Activated CD8-positive, alpha-beta memory T cell treated with anti-CD3 and anti-CD28 coated beads, Interleukin-2, amount 50 U/mL, for 1 hour (primary cell): ENCODE measurements around the gene PSMC2.
"Not testable (repeated sequence)": the region's sequence is repeated elsewhere in the genome, so short reads cannot be mapped to it uniquely, and the experiment has no call there.

Experiments used
- DNase-seq: peaks from one replicate; pipeline ENCODE4 v3.0.0-alpha.2; 2020; ENCODE audit errors: extremely low read depth

The PSMC2 gene

DNA sequence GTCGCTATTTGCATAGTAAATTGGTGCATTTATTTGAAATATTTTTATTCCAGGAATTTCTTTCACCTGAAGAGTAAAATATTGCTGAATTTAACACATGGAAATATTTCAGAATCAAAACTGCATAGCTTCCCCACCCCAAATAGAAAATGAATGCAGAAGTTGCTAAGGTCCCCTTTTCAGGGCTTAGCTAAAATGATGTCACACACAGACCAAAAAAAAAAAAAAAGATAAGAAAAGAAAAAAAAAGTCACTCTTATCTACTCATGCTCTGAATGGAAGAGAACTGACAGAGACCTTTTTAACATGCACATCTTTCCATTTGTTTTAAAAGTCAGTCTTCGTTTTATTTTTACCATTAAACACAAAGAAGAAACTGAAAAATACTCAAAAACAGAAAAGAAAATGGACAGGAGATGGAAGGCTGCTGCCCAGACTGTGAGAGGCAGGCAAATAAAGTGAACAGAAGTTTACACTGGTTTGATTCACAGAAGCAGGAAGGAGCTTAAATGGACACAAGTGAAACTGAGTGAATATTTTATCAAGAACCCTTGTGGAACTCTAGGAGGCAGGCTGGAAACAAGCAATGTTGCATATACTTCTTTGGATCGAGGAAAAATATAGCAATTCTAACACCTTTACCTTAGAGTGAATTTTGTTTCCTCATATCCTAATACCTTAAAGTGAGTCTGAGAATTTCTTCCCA lies 32.0 kb downstream of the PSMC2 start:
- no peak for DNase-seq

DNA sequence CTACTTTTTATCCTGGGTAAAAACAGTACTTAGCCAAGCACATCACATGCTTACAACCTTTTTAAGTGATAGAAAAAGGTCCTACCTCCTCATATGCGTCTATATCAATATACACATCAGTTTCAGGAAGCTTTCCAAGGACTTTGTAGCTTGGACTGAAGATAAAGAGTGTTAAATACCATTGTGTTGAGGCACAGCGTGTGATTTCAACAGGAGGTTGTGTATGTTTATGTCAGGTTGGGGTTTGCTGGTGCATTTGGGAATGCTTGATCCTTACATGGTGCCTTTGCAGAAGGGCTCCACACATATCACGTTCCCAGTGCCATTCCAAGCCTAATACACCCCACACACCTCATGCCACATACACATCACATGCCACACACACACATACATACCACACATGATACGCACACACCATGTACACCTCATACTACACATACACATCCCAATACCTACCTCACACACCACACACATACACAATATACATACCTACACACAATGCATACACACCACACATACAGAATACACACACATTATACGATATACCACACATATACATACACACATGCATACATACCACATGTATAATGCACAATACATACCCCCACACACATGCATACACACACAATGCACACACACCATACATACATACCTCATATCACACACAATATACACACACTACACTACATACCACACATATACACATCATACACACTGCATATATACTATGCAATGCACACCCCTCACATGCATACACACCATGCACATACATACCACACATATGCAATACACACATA lies 33.1 kb downstream of the PSMC2 start:
- no peak for DNase-seq

DNA sequence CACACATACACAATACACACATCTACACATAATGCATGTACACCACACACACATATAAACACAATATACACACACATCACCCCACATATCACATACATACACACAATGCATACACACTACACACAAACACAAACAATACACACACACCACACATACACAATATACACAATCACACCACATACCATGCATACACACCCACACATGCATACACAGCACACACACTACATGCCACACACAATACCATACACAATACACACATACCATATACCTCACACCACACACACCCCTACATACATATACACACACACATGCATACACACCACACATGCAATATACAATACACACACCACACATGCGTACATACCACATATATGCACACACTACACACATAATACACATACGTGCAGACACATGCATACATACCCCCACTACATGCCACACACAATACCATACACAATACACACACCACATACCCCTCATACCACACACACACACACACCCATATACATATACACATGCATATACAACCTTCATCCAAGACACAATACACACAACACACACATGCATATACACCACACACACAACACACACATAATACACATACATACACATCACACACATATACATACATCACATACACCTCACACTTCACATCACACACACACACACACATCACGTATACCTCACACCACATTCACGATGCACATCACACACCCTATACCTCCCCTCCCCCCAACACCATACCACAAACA lies 34.0 kb downstream of the PSMC2 start:
- DNase-seq = no peak

DNA sequence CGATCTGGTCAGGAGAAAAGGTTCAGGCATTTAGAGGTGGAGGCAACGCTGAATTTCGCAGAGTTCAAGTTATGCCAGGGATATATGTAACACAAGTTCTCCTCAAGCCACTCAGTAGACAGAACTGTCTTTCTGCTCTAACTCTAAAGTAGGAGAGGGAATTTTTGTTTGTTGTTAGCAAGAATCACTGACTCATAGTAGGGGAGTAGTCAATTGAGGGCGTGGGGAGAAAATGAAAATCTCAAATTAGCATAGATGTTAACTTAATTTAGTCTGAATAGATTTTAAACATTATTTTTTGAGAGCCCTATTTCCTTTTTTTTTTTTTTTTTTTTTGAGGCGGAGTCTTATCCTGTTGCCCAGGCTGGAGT lies 34.6 kb downstream of the PSMC2 start:
- DNase-seq = no peak

DNA sequence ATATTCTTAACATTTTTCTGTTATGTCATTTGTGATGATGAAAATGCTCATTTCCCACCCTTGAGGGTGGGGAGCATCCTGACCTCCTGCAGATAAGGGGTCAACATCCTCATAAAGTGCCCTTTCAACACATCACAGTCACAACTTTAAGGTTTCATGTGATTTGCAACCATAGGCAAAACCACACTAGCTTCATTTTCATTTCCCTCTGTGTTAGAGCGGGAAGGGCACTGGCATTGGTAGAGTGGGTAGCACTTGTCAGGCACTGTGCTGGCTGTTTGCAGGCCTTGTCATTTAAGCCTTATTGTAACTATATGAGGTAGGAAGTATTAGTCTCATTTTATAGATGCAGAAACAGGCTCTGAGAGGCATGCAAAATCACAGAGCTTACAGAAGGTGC lies 39.8 kb downstream of the PSMC2 start:
- no peak for DNase-seq

DNA sequence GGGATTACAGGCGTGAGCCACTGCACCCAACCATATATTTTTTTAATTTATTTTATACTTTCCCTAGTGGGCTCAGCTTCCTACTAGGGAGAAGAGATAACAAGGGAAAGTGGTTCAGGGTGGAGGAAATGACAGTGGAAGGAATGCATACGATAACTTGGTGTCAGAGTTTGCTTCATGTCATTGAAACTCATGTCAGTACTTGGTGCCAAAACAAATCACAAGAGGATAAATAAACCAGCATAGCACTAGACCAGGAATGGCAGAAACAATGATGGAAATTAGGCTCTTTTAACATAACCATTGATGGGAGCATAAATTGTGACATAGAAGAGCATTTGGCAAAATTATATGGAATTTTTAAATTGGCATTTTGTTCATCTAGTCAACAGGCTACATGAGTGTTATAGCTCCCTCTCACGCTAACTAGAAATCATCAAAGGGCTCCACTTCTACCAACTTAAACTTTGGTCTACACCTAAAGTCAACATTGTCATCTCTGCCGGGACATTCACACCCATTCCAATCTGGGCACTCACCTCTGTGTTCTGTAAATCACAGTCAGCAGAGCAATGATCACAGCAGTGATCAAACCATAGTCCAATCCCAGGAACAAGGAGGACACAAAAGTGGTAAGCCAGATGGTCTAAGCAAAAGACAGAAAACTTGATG lies 41.2 kb downstream of the PSMC2 start:
- no peak for DNase-seq

DNA sequence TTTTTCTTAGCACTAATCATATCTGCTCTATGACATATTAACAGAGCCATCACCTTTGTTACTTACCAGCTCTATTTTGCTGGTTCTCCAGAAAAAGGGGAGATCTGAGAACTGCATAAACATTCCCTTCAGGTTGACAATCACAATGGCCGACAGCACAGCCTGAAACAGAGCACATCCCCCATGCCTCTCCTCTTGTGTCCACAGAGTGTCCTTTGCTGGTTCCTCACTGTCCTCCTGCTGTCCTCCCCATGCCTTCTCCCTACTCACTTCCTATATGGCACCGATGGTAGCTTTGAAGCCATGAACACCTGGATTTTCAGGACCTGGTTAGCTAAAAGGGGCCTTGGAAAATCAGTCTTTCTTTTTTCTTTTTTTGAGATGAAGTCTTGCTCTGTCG lies 41.8 kb downstream of the PSMC2 start:
- no peak for DNase-seq

DNA sequence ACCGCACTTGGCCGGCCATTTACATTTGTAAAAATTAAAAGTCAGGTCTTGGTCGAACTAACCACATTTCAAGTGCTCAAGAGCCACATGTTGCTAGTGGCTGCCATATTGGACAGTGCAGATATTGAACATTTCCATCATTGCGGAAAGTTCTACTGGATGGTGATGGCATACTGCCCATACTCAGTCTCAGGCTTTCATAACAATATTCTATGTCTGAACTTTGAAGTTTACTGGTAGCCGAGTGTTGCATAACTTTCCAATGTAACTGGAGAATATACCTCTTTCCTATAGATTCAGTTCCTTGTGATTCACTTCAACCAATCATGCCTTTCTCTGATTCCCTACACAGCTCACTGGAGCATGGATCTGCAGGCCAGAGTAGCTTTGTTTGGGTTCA lies 43.7 kb downstream of the PSMC2 start:
- no peak for DNase-seq

DNA sequence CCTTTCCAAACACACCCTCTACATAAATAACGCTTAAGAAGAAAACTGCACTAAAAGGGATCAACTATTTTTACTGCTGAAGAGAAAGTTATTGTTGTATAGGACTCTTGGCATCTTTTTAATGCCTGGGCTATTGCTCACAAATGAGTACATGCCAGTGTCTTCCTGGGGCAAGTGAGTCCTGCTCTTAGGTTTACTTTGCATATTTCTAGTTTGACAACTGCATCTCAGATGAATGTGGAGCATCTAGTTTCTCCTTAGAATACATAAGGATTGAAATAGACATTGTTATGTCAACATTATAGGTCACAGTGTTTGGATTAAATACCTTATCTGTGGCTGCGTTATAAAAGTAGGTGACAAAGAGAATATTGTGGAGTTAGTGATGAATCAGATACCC lies 44.5 kb downstream of the PSMC2 start:
- no peak for DNase-seq

DNA sequence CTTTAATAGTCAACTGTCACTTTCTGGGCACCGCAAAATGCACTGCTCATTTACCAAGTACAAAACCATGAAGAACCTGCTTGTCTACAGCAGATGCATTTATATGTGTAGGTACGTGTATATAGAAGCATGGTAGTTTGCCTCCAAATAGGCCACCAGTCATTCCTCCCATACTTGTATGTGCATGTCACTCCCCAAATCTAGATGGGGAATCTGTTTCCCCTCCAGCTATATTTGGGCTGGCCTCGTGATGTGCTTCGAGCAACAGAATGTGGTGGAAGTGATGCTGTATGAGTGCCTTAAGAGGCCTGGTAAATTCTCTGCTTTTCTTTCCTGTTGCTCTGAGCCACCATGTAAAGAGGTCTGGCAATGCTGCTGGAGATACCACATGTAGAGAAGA lies 47.1 kb downstream of the PSMC2 start:
- DNase-seq = no peak

DNA sequence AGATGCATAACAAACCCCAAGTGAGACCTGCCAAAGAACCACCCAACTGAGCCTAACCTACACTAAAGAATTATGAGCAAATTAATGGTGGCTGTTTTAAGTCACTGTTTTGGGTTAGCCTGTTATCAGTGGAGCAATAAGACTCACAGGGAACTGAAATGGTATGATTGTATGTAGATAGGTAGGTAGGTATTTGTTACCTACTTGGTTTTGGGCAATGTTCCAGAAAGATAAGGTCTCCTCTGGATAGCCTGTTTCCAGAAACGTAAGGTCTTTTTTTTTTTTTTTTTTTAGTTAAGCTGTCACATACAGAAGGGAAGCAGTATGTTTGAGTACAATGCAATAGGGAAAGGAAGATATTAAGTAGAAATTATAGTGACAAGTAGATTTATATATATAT lies 47.6 kb downstream of the PSMC2 start:
- DNase-seq = no peak

DNA sequence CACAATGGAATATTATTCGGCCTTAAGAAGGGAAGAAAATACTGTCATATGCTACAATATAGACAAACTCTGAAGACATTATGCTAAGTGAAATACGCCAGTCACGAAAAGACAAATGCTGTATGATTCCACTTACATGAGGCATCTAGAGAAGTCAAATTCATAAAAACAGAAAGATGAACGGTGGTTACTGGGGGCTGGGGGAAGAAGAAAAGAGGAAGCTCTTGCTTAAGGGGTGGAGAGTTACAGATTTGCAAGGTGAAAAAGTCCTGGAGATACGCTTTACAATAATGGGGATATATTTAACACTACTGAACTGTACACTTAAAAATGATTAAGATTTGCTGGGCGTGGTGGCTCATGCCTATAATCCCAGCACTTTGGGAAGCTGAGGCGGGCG lies 49.0 kb downstream of the PSMC2 start:
- DNase-seq = no peak

DNA sequence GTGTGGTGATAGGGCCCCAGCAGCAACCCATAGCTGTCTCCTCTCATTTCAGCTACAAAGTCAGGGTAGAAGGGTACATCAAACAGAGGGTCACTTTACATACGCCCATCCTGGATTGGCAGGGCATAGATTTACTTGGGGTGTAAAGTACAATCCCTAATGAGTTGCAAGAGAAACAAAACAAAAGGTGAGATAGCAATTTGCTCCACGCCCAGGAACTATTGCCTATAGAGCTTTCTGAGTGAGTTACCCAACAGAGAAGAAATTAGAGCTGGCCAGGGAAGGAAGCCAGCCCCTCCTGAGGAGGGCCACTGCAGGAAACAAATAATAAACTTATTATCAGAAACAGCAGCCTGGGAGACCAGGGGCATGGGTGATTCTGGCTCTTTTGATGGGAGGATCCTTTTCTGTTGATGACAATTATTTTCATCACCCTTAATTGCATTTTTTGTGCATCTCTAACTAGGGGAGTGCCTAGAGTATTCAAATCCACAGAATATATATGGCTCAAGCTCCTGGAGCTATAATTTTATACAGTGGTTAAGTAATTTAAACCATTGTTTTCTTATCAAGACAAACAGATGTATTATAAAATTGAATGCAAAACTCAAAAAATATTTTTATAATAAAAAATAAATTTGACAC lies 51.2 kb downstream of the PSMC2 start:
- DNase-seq = no peak

DNA sequence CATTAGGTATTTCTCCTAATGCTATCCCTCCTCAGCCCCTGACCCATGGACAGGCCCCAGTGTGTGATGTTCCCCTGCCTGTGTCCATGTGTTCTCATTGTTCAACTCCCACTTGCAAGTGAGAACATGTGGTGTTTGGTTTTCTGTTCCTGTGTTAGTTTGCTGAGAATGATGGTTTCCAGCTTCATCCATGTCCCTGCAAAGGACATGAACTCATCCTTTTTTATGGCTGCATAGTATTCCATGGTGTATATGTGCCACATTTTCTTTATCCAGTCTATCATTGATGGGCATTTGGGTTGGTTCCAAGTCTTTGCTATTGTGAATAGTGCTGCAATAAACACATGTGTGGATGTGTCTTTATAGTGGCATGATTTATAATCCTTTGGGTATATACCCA lies 52.2 kb downstream of the PSMC2 start:
- DNase-seq = not testable (repeated sequence)

DNA sequence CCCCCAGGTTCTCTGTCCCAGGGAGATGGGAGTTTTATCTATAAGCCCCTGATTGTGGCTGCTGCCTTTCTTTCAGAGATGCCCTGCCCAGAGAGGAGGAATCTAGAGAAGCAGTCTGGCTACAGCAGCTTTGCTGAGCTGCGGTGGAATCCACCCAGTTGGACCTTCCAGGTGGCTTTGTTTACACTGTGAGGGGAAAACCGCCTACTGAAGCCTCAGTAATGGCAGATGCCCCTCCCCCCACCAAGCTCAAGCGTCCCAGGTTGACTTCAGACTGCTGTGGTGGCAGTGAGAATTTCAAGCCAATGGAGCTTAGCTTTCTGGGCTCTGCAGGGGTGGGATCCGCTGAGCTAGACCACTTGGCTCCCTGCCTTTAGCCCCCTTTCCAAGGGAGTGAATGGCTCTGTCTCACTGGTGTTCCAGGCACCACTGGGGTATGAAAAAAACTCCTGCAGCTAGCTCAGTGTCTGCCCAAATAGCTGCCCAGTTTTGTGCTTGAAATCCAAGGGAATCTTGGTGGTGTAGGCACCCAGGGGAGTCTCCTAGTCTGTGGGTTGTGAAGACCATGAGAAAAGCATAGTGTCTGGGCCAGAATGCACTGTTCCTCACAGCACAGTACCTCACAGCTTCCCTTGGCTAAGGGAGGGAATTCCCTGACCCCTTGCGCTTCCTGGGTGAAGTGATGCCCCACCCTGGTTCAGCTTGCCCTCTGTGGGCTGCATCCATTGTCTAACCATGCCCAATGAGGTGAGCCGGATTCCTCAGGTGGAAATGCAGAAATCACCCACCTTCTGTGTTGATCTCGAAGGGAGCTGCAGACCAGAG lies 58.6 kb downstream of the PSMC2 start:
- not testable (repeated sequence) for DNase-seq

DNA sequence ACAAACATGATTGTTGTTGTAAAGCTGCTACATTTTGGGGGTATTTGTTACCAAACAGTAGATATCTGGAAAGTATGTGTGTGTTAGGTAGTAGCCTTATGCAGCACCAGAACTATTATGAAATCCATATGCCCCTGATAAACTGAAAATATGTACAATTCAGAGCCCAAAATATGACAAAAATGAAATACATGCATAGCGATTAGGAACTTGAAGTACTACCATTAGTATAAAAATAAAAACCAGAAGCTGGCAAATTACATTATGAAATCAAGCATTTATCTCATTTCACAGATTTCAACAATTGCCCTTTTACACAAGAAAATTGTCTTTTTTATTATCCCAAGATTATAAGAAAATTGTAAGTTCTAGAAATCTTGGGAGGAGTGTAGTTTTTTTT lies 64.7 kb downstream of the PSMC2 start:
- no peak for DNase-seq

DNA sequence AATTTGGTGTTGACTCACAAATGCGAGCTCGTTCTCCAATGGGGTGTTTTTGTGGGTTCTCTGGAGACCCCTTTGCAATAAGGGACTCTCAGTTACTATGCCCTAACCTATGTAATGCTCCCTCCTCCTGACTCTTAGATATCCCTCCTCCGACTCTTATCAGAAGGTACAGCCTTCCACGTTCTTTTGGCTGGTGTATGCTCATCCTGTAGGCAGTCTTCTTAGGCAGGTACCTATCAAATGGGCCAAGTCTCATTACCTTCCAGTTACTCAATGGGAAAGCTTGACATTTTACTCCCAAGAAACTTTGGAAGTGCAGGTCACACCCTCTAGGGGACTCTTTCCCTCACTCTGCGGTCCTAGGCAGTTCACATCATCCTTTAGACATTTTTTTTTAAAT lies 66.0 kb downstream of the PSMC2 start:
- no peak for DNase-seq

DNA sequence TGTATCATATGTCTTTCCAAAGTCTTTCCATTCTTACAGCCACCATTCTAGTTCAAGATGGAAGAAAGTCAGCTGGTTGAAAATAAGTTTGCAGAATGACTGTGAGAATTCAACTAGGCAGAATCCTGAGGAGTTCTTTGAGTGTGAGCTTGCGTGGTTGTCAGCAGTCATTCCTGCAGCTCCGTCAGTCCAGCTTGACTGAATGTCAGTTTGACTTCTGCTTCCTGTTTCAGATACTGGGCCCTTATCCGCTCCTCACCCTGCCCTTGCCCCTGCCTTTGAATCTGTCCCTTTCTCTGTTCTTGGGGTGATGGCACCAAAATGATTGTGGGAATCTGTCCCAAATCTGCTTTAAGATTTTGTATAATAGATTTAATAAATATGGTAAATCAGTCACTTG lies 70.8 kb downstream of the PSMC2 start:
- DNase-seq = no peak
